ENCODE measurements around the gene CYP21A2.

GRCh38 chr6:32045811-32046449 lies 7.7 kb downstream of the CYP21A2 start:
- TF ChIP-seq CTCF (IDR thresholded peaks at IDR 0.05), result no peak
- TF ChIP-seq POLR2A (IDR thresholded peaks at IDR 0.05), result no peak

Data from prostate gland (tissue), 2 donors.